Liver (tissue), 1 donor: ENCODE measurements around the gene NUPR1.

ENCODE experiments used
- FOXA1 ChIP-seq: IDR thresholded peaks from 2 replicates; pipeline ENCODE4 v1.6.1; 2016; ENCODE audit warnings: antibody characterized with exemption
- YY1 ChIP-seq: IDR thresholded peaks from 2 replicates; pipeline ENCODE4 v1.6.1; 2016; ENCODE audit warnings: antibody characterized with exemption, mild to moderate bottlenecking

GRCh38 chr16:28580726-28581315, 42.0 kb upstream of the NUPR1 start:
- TF ChIP-seq FOXA1 (no peak), YY1 (no peak)
